GM13976 (cell line): ENCODE results near the gene RBM10.
A peak's percentile ranks its signal among the peaks of the same experiment; 100 is the strongest.
"Not testable (repeated sequence)": the region's sequence is repeated elsewhere in the genome, so short reads cannot be mapped to it uniquely, and the experiment has no call there.

ENCODE experiments used
- DNase-seq: peaks from one replicate; pipeline ENCODE4 v3.0.0; 2012; ENCODE audit warnings: low spot score
- CTCF ChIP-seq: IDR thresholded peaks from 2 replicates; pipeline ENCODE4 v1.5.1; 2012; ENCODE audit warnings: borderline replicate concordance, mild to moderate bottlenecking; ENCODE audit not compliant: insufficient read depth; ENCODE audit errors: extremely low read depth, missing control alignments, control extremely low read depth
- in situ Hi-C: fragments of 300-500 bp; cut with MboI; formaldehyde crosslinking; loops from one replicate; pipeline ENCODE4 v1.12.0; 2022; ENCODE audit warnings: low sequenced_read_pairs, mixed read lengths, inconsistent platforms; ENCODE audit not compliant: unreplicated experiment

Gene RBM10

GRCh38 chrX:47144626-47145394 lies at the start of gene RBM10, which contains the start of gene NDUFB11:
Gene RBM10, plus strand, starts transcription at chrX:47145221. Its CDS starts 2,261 bp downstream, at chrX:47147482.
Gene NDUFB11, minus strand, starts transcription at chrX:47144702. Its CDS starts 23 bp downstream, at chrX:47144679.
- in situ Hi-C loops: no loop called here
- TF ChIP-seq CTCF: peak; percentile 29
- DNase-seq: peak; percentile 89

GRCh38 chrX:47097018-47097417 lies 48.0 kb upstream of the RBM10 start:
- TF ChIP-seq CTCF: no peak
- in situ Hi-C loops: no loop called here
- DNase-seq: no peak

DNA sequence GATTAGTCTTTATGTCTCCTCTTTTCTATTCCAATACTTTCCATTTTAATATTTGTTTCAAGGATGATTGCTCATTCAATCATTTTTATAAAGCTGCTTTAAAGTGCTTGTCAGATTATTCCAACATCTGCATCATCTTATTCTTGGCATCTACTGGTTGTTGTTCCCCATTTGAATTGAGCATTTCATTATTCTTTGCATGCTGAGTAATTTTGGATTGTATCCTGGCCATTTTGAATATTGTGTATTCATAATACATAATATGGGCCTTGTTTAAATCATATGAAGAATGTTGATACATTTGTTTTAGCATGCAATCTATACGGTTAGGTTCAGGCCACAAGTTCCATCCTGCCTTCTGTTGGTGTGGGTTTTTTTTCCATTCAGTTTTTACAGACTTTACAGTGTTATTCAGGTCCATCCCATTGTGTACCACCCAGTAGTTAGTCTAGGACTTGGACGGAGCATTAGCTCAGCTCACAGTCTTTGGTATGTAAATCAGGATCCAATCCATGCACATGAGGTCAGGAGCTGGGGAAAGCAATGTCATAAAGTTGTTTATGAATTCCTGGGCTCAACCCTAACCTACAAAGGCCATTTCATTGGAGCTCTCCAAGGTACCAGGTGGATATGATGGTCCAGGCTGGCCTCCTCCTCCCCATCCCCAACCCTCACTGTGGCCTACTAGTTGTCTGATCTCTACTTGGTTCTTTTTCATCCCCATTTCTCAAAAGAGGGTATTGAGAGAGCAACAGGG lies 46.5 kb upstream of the RBM10 start:
- no peak for DNase-seq
- no peak for TF ChIP-seq CTCF
- in situ Hi-C loops: no loop called here

- in situ Hi-C loops: no loop called here
- no peak for DNase-seq
- TF ChIP-seq CTCF: no peak
These were observed 43.8 kb upstream of the RBM10 start for GRCh38 chrX:47101206-47101605.

DNA sequence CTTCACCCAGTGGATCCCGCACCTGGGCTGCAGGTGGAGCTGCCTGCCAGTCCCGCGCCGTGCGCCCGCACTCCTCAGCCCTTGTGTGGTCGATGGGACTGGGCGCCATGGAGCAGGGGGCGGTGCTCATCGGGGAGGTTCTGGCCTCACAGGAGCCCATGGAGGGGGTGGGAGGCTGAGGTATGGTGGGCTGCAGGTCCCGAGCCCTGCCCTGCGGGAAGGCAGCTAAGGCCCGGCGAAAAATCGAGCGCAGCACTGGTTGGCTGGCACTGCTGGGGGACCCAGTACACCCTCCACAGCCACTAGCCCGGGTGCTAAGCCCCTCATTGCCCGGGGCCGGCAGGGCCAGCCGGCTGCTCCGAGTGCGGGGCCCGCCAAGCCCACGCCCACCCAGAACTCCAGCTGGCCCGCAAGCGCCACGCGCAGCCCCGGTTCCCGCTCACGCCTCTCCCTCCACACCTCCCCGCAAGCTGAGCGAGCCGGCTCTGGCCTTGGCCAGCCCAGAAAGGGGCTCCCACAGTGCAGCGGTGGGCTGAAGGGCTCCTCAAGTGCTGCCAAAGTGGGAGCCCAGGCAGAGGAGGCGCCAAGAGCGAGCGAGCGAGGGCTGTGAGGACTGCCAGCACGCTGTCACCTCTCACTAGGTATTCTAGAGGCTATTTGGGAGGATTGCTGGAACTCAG lies 33.9 kb upstream of the RBM10 start:
- in situ Hi-C loops, DNase-seq: not testable (repeated sequence)

DNA sequence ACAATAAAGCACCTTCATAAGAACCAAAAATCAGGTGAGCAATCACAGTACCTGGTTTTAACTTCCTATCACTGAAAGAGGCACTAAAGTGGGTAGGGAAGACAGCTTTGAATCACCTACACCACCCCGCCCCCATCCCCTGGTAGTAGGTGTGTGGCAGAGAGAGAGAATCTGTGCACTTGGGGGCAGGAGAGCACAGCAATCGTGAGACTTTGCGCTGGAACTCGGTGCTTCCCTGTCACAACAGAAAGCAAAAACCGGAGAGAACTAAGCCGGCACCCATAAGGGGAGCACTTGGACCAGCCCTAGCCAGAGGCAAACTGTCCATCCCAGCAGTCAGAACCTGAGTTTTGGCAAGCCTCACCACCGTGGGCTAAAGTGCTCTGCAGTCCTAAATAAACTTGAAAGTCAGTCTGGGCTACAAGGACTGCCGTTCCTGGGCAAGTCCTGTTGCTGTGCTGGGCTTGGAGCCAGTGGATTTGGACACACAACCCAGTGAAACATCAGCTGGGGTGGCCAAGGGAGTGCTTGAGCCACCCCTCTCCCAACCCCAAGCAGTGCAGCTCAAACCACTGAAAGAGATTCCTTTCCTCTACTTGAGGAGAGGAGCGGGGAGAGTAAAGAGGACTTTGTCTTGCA lies 32.6 kb upstream of the RBM10 start:
- DNase-seq: no peak
- in situ Hi-C loops: no loop called here

DNA sequence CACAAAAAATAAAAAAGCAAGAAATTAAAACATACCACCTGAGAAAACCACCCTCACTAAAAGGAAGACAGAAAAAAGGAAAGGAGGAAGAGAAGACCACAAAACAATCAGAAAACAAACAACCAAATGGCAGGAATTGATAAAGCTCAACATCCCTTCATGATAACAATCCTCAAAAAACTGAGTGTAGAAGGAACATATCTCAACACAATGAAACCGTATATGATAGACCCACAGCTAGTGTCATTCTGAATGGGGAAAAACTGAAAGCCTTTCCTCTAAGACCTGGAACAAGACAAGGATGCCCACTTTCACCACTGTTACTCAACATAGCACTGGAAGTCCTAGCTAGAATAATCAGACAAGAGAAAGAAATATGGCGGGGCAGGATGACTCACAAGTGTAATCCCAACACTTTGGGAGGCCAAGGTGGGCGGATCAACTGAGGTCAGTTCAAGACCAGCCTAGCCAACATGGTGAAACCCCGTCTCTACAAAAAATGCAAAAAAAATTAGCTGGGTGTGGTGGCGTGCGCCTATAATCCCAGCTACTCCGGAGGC lies 28.4 kb upstream of the RBM10 start:
- not testable (repeated sequence) for DNase-seq

More for the DNA sequence above, 32.6 kb upstream of the RBM10 start:
- no peak for TF ChIP-seq CTCF

DNA sequence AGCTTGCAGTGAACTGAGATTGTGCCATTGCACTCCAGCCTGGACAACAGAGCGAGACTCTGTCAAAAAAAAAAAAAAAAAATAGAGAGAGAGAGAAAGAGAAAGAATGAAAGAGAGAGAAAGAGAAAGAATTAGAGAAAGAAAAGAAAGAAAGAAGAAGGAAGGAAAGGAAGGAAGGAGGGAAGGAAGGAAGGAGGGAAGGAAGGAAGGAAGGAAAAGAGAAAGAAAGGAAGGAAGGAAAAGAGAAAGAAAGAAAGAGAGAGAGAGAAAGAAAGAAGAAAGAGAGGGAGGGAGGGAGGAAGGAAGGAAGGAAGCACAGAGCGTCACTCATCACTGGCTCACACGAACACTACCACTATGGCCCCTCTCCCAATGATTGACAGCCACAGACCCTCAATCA lies 20.6 kb upstream of the RBM10 start:
- in situ Hi-C loops, DNase-seq: not testable (repeated sequence)

More for the DNA sequence above, 28.4 kb upstream of the RBM10 start:
- in situ Hi-C loops: not testable (repeated sequence)
